Mammary epithelial cell (primary cell): ENCODE results near the gene COLEC11.

ENCODE experiments used
- CTCF ChIP-seq, 2 donors: IDR thresholded peaks in 1 of 2; conservative IDR thresholded peaks in 1 of 2; 2 replicates each; pipeline ENCODE4 v1.5.1; 2011 to 2012; ENCODE audit warnings: inconsistent platforms in 2 of 2, low read length in 2 of 2, mild to moderate bottlenecking in 2 of 2, control low read depth in 1 of 2, low read depth in 1 of 2; ENCODE audit not compliant: insufficient read depth in 1 of 2; ENCODE audit errors: extremely low read depth in 1 of 2
- EZH2 ChIP-seq: IDR thresholded peaks from 2 replicates; pipeline ENCODE4 v1.6.1; 2012; ENCODE audit warnings: low read length, inconsistent platforms, borderline replicate concordance

GRCh38 chr2:3651691-3652648 lies 57.1 kb downstream of the COLEC11 start:
- TF ChIP-seq CTCF (conservative IDR thresholded peaks at IDR 0.05 in 1 of 2, IDR thresholded peaks at IDR 0.05 in 1 of 2; ENCODE audit: extremely low read depth in 1 of 2, insufficient read depth in 1 of 2, low read depth in 1 of 2, low read length in 2 of 2): no peak
- TF ChIP-seq EZH2: peak; percentile 33
